G401 (cell line): ENCODE results near the gene HINT1. TPM values are rescaled to one million over a fixed set of nuclear protein-coding genes. Genes with fewer than 3 reads are reported as not detected.
"Not testable (repeated sequence)": the region's sequence is repeated elsewhere in the genome, so short reads cannot be mapped to it uniquely, and the experiment has no call there.

Experiments used
- DNase-seq: peaks from one replicate; pipeline ENCODE4 v3.0.0-alpha.2; 2015; ENCODE audit warnings: low spot score
- in situ Hi-C: cut with HindIII; loops from 2 replicates; pipeline ENCODE4 v1.10.0; 2016; ENCODE audit warnings: low sequenced_read_pairs, mixed read lengths
- total RNA-seq: library from RNA; depleted of rRNA; stranded (reverse); fragments of >200 nt; shearing (Covaris generic); gene quantifications from 2 replicates; pipeline ENCODE4 v1.2.3, GENCODE V29; 2014; rRNA removed

The HINT1 gene
- total RNA-seq, 1 experiment from 2014 or later = 187 TPM

GRCh38 chr5:131129306-131129705 is 35.8 kb downstream of the HINT1 start:
- in situ Hi-C loops = no loop called here
- no peak for DNase-seq

GRCh38 chr5:131127244-131127643 is 37.8 kb downstream of the HINT1 start:
- in situ Hi-C loops, DNase-seq: not testable (repeated sequence)

GRCh38 chr5:131114754-131115153 is 50.3 kb downstream of the HINT1 start:
- in situ Hi-C loops = no loop called here
- no peak for DNase-seq

GRCh38 chr5:131112424-131112823 is 52.6 kb downstream of the HINT1 start:
- in situ Hi-C loops = no loop called here
- DNase-seq = no peak

- in situ Hi-C loops = no loop called here
- no peak for DNase-seq
These were observed 54.8 kb downstream of the HINT1 start for GRCh38 chr5:131110256-131110594.

GRCh38 chr5:131109540-131110255 is 55.4 kb downstream of the HINT1 start:
- DNase-seq = peak; percentile 34
- in situ Hi-C loops = no loop called here

Other genes with a start within 250 kb of the HINT1 start
- 2.8 and 5.2 TPM in 2 replicates for gene LYRM7, start 5.7 kb upstream of the HINT1 start, total RNA-seq
- gene CDC42SE2, start 98.8 kb upstream of the HINT1 start, total RNA-seq = 30.0 and 53.1 TPM in 2 replicates